HepG2 (cell line): ENCODE results near the gene CLPTM1.

Experiments used
- BCL6 ChIP-seq: IDR thresholded peaks from 2 replicates; pipeline ENCODE4 v1.6.1; 2016; ENCODE audit warnings: missing genetic modification reagents, missing compliant biosample characterization
- CTCF ChIP-seq: sonication (generic); formaldehyde crosslinking; IDR thresholded peaks from 2 replicates; pipeline ENCODE4 v1.5.0; 2020; ENCODE audit warnings: mild to moderate bottlenecking, missing genetic modification reagents, moderate library complexity
- EZH2 ChIP-seq: conservative IDR thresholded peaks from 2 replicates; pipeline ENCODE4 v1.6.1; 2012; ENCODE audit warnings: mild to moderate bottlenecking, low read depth, low read length, moderate library complexity
- ZNF256 ChIP-seq: sonication (generic); formaldehyde crosslinking; conservative IDR thresholded peaks from 2 replicates; pipeline ENCODE4 v1.4.0; 2020; ENCODE audit warnings: missing genetic modification reagents
- ZNF383 ChIP-seq: sonication (generic); formaldehyde crosslinking; IDR thresholded peaks from 2 replicates; pipeline ENCODE4 v1.4.0; 2020; ENCODE audit warnings: missing genetic modification reagents, mild to moderate bottlenecking, borderline replicate concordance
- ZNF891 ChIP-seq: sonication (generic); formaldehyde crosslinking; IDR thresholded peaks from 2 replicates; pipeline ENCODE4 v1.5.0; 2020; ENCODE audit warnings: mild to moderate bottlenecking, missing genetic modification reagents

- no peak for TF ChIP-seq ZNF256 (CRISPR knock-in tag)
- no peak for TF ChIP-seq ZNF891 (CRISPR knock-in tag)
- no peak for TF ChIP-seq BCL6 (CRISPR knock-in tag)
- TF ChIP-seq EZH2 = no peak
- no peak for TF ChIP-seq ZNF383
- no peak for TF ChIP-seq CTCF (CRISPR knock-in tag)
Observed at GRCh38 chr19:45019187-45019586, 64.0 kb downstream of the CLPTM1 start.
